Putamen (tissue), 1 donor: ENCODE results near the gene ARF6.
"Not testable (repeated sequence)": the region's sequence is repeated elsewhere in the genome, so short reads cannot be mapped to it uniquely, and the experiment has no call there.

Experiments
- DNase-seq: peaks from one replicate; pipeline ENCODE4 v3.0.0-alpha.2; 2016; ENCODE audit warnings: low spot score

Gene ARF6

GRCh38 chr14:49907186-49907585 is 14.3 kb downstream of the ARF6 start:
- DNase-seq, result no peak

GRCh38 chr14:49908433-49908782 is 15.5 kb downstream of the ARF6 start:
- DNase-seq, result no peak

DNA sequence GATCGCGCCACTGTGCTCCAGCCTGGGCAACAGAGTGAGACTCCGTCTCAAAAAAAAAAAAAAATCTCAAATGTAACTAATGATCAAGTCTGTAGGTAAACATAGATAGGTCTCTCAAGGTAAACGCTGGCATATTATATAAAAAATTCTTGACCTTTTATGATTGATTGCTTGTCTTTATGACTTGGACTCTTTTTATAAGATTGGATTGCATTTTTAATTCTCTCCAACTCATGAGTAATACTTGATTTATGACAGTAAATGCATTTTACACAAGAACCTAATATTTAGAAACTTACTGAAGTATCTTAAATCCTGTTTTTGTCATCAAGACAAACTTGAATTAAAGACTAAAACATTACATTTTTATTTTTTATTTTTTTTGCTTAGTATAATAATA is 16.1 kb downstream of the ARF6 start:
- no peak for DNase-seq

- no peak for DNase-seq
Measured at GRCh38 chr14:49915085-49915484, 22.2 kb downstream of the ARF6 start.

- DNase-seq, result no peak
Measured at GRCh38 chr14:49918706-49919105, 25.8 kb downstream of the ARF6 start.

- DNase-seq, result no peak
Measured at GRCh38 chr14:49919825-49920659, 27.2 kb downstream of the ARF6 start.

GRCh38 chr14:49920935-49921334 is 28.1 kb downstream of the ARF6 start:
- DNase-seq, result no peak

DNA sequence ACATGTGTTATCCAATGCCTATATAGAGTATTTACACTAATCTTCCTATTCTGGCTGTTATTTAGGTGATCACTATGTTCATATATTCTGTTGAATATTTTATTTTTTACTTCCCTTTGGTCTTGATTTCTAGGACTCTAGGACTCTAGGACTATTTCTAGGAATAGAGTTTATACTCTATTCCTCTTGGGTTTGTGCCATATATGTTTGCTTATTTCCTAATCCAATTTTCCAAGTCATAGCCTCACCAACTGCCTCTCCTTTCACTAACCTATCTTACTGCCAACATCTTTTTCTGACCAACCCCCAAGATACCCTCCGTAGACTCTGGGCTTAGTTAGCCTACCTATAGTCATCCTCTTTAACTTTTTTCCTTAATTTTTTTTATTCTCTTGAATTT is 28.5 kb downstream of the ARF6 start:
- no peak for DNase-seq

DNA sequence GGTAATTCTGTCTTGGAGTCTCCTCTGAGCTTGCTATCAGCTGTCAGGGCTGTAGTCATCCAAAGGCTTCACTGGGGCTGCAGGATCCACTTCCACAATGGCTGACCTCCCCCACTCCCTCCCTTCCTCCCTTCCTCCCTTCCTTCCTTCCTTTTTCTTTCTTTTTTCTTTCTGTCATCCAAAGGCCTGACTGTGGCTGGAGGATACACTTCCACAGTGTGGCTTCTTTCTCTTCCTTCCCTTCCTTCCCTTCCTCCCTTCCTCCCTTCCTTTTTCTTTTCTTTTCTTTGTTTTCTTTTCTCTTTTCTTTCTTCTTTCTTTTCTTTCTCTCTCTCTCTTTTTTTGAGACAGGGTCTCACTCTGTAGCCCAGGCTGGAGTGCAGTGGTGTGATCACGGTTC is 30.6 kb downstream of the ARF6 start:
- no peak for DNase-seq

- no peak for DNase-seq
Measured at GRCh38 chr14:49923881-49924280, 31.0 kb downstream of the ARF6 start.

DNA sequence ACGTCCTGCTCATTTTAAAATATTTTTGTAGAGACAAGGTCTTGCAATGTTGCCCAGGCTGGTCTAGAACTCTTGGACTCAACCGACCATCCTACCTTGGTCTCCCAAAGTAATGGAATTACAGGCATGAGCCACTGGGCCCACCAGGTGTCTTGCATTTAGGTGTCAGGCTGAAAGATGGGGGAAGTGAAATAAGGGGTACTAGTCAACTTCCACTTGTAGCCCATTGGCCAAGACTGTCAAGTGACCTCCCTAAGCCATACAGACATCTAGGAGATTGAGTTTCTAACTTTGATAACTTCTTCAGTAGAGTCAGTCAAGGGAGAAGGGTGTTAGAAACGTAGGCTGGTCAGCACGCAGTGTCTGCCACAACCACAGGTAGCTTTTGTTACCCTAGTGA is 32.0 kb downstream of the ARF6 start:
- no peak for DNase-seq

DNA sequence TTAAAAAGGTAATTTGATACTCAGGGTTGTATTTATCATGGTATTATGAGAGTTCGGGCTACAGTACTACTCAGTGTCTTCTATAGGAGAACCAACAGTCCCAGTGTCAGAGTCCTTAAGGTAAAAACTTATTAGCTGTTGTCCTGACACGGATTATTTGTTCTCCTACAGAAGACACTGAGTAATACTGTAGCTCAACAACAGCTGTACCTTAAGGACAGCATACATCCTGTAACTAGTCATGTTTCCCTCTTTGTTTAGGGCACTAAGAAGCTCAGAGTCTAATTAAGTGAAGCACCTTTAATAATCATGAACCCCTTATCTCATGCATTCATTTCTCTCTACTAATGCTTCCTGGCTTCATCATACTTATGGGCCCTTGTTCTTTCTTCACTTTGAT is 33.9 kb downstream of the ARF6 start:
- no peak for DNase-seq

DNA sequence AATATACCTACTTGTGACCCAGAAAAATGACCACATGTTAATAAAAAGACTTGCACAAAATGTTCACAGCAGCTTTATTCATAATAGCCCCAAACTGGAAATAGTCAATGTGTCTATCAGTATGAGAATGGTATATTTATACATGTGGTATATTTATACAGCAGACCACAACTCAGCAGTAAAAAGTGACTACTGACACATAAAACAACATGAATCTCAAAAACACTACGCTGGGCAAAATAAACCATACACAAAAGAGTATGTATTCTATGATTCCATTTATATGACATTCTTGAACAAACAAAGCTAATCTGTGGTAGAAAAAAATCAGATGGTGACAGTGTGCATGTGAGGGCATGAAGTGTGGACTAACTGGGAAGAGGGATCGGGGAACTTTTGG is 35.1 kb downstream of the ARF6 start:
- DNase-seq, result no peak

GRCh38 chr14:49930720-49931119 is 37.8 kb downstream of the ARF6 start:
- DNase-seq, result no peak

DNA sequence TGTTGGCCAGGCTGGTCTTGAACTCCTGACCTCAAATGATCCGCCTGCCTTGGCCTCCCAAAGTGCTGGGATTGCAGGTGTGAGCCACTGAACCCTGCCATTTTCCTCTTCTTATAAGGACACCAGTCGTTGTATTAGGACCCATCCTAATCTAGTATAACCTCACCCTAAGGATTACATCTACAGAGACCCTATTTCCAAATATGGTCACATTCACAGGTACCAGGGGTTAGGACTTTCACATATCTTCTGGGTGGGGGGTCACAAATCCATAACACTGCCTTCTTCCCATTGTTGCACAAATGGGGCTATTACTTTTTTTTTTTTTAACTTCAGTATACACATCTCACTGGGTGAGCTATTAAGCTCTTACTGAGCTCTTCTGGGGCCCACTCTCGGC is 38.6 kb downstream of the ARF6 start:
- no peak for DNase-seq

- DNase-seq, result no peak
Measured at GRCh38 chr14:49933128-49933527, 40.2 kb downstream of the ARF6 start.

- DNase-seq, result no peak
Measured at GRCh38 chr14:49933704-49934103, 40.8 kb downstream of the ARF6 start.

GRCh38 chr14:49934646-49935045 is 41.8 kb downstream of the ARF6 start:
- no peak for DNase-seq

DNA sequence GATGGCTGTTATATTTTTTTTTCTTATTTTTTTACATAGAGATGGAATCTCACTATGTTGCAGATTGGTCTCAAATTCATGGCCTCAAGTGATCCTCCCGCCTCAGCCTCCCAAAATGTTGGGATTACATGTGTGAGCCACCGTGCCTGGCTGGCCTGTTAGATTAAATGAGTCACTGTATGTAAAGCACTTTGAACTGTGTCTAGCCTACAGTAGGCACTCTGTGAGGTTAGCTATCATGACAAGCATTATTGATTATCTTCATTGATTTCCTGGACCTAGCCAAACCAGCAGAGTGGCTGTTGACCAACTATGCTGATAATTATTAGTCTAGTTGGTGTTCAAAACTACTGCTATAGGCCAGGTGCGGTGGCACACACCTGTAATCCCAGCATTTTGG is 42.6 kb downstream of the ARF6 start:
- no peak for DNase-seq

DNA sequence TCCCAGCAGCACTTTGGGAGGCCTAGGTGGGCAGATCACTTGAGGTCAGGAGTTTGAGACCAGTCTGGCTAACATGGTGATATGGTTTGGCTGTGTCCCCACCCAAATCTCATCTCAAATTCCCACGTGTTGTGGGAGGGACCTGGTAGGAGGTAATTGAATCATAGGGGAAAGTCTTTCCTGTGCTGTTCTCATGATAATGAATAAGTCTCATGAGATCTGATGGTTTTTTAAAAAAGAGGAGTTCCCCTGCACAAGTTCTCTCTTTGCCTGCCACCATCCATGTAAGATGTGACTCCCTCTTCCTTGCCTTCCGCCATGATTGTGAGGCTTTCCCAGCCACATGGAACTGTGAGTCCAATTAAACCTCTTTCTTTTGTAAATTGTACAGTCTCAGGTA is 43.4 kb downstream of the ARF6 start:
- DNase-seq, result not testable (repeated sequence)

GRCh38 chr14:49936882-49937281 is 44.0 kb downstream of the ARF6 start:
- not testable (repeated sequence) for DNase-seq

DNA sequence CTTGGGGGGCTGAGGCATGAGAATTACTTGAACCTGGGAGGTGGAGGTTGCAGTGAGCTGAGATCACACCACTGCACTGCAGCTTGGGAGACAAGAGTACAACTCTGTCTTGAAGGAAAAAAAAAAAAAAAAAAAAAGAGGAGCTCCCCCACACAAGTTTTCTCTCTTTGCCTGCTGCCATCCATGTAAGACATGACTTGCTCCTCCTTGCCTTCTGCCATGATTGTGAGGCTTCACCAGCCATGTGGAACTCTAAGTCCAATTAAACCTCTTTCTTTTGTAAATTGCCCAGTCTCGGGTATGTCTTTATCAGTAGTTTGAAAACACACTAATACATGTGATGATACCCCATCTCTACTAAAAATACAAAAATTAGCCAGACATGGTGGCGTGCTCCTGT is 46.3 kb downstream of the ARF6 start:
- not testable (repeated sequence) for DNase-seq

- DNase-seq, result no peak
Measured at GRCh38 chr14:49939884-49940510, 47.1 kb downstream of the ARF6 start.
